NCI-H1930 (cell line): Measurements from ENCODE around the gene CTNNA3.

Source experiments
- DNase-seq, 2 experiments: peaks; one replicate each; lab custom pipeline; 2025; lab: John Stamatoyannopoulos, UW

The CTNNA3 gene

DNA sequence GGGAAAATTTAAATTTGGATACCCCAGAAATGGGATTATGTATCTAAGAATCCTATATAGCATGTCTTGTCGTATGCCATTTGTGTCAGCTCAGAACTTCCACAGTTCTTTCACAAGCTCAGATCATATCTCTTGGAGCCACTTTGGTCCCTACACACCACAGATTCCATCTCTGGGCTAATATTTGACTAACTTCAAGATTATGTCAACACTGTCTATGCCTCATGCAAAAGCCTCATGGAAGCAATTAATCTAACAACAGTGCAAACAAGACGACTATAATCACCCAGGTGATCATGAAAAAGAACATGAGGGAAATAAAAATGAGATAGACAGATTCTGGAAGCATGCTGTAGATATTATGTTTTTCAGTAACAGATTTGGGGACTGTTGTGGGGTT, 581.0 kb downstream of the CTNNA3 start:
- DNase-seq = peak in 1 of 2 experiments; percentile 20

GRCh38 chr10:67112765-67113164, 583.2 kb downstream of the CTNNA3 start:
- DNase-seq = no peak

GRCh38 chr10:67110286-67110685, 585.7 kb downstream of the CTNNA3 start:
- no peak for DNase-seq

DNA sequence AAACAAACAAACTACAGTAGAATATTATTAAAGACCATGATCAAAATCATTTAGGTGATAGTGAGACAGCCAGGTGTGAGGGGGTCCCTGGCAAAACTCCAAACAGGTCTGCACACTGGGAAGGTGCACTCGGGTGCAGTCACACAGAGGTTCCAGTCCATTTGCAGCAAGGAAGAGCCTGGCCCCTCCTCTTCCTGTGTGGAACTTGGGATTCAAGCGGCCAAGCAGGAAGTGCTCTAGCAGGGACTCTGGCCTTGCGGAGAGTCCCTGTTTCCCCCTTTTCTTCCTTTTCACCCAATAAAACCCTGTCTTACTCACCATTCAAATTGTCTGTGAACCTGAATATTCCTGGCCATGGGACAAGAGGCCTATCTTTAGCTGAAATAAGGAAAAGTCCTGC, 588.3 kb downstream of the CTNNA3 start:
- no peak for DNase-seq

- no peak for DNase-seq
These were observed 595.0 kb downstream of the CTNNA3 start for GRCh38 chr10:67100951-67101350.

DNA sequence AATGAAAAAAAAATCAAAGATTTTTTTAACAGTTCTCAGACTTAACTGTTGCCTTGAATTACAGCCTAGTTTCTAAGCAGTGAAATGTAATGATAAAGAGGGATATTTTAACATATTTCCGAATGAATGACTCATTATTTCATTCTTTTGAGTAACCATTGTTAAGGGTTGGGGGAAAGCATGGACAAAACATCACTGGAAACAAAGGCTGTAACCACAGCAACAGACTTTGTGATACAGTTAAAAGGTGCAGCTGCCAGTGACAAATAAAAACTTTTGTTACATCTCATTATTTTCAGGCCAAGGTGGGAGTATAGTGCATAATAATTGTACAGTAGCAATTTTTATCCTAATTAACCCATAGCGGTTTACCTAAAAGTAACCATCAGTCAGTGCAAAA, 597.5 kb downstream of the CTNNA3 start:
- DNase-seq = peak; percentile 81 to 90

DNA sequence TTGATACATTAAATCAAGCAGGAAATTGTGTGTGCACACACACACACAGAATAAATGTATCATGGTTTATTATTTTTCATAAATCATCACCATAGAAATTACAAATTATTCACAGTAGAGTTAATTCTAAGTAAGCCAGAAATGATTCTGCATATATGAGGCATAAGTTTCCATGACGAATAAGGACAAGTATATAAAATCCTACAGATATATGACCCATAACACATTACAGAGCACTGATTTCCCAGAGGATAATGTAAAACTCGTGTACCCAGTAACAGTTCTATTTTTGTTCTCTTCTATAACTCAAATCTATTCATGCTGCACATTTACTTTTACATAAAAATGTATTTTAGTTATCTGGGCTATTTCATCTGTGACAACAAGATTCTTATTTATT, 600.5 kb downstream of the CTNNA3 start:
- DNase-seq = no peak

DNA sequence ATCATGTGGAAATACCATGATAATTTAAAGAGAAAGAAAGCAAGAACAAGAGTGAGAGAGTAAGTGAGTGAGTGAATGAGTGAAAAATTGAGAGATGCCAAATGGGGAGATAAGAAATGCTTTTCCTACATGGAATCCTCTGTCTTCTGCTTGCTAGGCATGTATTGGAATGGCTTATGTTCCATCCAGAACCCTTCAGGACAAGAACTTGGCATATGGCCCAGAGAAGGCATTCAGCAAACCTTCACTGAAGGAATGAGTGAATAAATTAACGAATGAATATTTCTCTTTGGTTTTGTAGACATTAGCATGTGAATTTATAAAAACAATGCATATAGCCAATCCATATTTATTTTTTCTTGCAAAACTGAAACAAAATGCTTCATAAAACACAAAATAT, 608.0 kb downstream of the CTNNA3 start:
- no peak for DNase-seq

DNA sequence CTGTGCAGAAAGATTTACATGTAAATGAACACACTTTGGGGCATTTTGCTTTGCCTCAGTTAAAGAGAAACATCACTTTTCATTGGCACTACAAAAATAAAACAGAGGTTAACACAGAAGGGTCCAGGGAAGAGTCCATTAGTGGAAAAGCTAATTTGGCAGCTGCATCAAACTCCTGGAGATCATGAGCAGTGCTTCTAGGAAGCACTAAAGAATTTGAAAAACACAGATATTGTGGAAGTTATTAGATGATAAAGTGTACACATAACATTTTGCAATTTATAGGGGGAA, 608.9 kb downstream of the CTNNA3 start:
- no peak for DNase-seq

GRCh38 chr10:67086327-67087134, 609.5 kb downstream of the CTNNA3 start:
- DNase-seq = no peak

GRCh38 chr10:67079126-67079525, 616.9 kb downstream of the CTNNA3 start:
- DNase-seq = no peak

GRCh38 chr10:67077376-67077775, 618.6 kb downstream of the CTNNA3 start:
- no peak for DNase-seq

GRCh38 chr10:67076144-67076543, 619.9 kb downstream of the CTNNA3 start:
- no peak for DNase-seq

DNA sequence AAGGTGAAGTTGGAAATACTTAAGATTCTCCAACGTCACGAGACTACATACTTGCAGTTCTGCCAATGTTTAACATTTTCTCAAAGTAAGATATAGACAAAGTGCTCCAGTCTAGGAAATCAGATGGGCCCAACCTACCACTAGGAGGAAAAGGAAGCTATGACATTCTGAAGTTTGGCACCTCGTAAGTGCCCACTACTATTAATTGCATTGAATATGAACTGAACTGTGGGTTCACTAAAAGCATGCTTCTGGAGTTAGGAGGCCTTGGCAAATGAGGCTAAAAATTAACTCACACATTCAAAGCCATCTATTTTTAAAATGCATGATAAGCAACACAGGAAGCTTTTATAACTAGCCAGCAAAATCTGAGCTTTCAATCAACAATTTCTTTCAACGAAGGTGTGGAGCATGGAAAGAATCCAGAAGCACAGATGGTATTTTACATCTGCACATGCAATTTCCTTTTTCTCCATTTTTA, 620.5 kb downstream of the CTNNA3 start:
- DNase-seq = no peak

DNA sequence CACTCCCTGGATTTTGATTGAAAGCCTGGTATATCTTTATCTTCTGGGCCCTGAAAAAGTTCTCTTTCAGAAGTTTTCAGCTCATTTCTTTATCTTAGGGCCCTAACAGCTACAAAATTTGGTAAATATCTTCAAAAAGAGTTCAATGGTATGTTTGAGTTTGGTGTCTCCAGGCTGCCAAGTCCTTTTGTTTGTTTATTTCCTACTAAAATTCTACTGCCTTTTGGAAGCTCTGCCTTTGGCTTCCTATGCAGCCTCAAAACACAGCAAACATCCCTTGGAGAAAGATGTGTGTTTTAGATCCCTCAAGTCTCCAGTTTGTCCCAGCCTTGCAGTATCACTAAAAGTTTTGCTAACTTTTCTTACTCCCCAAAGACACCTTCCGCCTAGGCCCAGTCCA, 623.3 kb downstream of the CTNNA3 start:
- DNase-seq = no peak

- no peak for DNase-seq
These were observed 645.6 kb downstream of the CTNNA3 start for GRCh38 chr10:67050415-67050814.

- no peak for DNase-seq
These were observed 646.0 kb downstream of the CTNNA3 start for GRCh38 chr10:67049988-67050387.

DNA sequence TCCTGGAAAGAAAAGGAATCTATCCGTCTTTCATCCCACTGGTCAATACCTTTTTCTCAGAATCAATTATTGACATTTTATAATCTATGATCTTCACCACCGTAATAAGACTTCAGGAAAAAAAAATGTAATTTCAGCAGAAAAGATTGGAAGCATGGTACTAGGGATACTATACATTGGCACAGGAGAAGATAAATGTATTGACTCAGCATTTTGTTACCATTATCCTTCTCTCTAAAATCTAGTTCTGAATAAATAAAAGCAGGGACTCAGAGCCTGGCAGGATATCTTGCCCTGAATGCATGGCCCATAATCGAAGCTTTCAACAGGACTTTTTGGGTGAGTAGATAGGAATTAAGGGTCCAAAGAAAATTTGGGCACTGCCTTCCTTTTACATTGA, 649.5 kb downstream of the CTNNA3 start:
- no peak for DNase-seq

- no peak for DNase-seq
These were observed 650.6 kb downstream of the CTNNA3 start for GRCh38 chr10:67045404-67045803.

DNA sequence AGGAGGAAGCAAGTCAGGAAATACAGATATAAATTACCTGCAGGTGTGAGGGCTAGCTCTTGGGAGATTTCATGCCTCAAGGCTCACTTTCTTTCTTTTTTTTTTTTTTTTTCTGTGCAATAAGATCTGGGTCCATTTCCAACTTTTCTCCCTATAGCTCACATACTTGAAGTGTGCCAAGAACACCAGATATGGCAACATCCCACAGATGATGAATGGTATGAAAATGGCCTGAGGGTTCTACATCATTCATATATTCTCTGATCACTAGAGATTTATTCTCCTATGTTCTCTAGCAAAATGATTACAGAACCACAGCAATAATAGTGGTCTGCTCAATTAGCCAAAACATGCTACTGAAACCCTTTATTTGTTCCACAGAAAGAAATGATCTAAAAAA, 653.0 kb downstream of the CTNNA3 start:
- DNase-seq = no peak

DNA sequence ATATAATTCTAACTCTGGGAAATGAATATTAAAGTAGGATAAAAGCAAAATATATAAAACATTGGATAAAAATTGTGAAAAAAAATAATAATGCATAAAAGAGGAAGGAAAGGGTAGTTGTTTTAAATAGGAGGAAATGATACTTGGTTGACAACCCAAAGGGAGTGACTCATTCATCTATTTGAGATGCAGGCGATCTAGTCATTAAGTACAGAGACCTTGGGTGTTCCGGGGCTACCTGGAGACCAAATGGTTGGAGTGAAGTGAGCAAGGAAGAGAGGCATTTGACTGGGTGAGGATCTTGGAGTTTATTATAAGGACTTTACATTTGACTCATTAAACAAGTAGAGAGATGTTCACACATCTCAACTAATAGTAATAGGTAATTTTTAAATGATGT, 659.2 kb downstream of the CTNNA3 start:
- no peak for DNase-seq

DNA sequence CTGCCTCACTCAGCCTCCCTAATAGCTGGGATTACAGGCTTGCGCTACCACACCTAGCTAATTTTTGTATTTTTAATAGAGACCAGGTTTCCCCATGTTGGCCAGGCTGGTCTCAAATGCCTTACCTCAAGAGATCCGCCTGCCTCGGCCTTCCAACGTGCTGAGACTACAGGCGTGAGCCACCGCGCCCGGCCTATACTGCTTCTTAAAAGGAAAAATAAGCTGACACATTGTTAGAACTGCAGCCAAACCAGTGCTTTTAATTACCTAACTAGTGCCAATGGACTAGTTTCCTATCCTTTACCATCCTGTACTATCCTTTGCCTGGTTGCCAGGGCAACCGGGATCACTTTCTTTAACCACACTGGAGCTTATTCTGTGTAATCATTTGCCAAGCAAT, 662.1 kb downstream of the CTNNA3 start:
- no peak for DNase-seq

- DNase-seq = no peak
These were observed 673.9 kb downstream of the CTNNA3 start for GRCh38 chr10:67022099-67022498.

GRCh38 chr10:67017218-67017617, 678.8 kb downstream of the CTNNA3 start:
- no peak for DNase-seq
